Astrocyte (in vitro differentiated cells and primary cell): ENCODE measurements around the gene UPB1.

ENCODE experiments used
- EZH2 ChIP-seq: IDR thresholded peaks from 2 replicates; pipeline ENCODE4 v1.6.1; 2012; ENCODE audit warnings: mild to moderate bottlenecking, low read length, inconsistent platforms; ENCODE audit not compliant: insufficient read depth
- TF ChIP-seq, protein P1 (sequence below): IDR thresholded peaks from 2 replicates; pipeline ENCODE4 v1.5.1; 2011; ENCODE audit warnings: low read depth, mild to moderate bottlenecking, inconsistent platforms, low read length, moderate library complexity; ENCODE audit not compliant: insufficient read depth

DNA sequence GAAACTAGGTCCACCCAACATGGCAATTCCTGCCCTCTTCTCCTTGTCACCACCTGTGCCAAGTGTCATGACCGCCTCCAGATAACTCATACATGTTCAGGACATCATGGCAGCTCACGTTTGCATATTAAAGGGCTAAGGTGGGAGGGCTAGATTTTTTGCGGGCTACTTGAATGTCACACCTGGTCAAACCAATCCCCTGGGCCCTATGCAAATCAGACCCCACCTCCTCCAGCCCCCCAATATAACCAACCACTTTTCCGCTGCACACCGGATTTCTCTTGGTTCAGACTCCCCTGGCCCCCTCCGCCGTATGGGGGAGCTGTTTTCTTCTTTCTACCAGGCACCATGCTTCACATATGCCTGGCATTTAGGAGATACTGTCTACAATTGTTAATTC is 12.6 kb downstream of the UPB1 start:
- TF ChIP-seq EZH2: no peak
- TF ChIP-seq, protein P1, sequence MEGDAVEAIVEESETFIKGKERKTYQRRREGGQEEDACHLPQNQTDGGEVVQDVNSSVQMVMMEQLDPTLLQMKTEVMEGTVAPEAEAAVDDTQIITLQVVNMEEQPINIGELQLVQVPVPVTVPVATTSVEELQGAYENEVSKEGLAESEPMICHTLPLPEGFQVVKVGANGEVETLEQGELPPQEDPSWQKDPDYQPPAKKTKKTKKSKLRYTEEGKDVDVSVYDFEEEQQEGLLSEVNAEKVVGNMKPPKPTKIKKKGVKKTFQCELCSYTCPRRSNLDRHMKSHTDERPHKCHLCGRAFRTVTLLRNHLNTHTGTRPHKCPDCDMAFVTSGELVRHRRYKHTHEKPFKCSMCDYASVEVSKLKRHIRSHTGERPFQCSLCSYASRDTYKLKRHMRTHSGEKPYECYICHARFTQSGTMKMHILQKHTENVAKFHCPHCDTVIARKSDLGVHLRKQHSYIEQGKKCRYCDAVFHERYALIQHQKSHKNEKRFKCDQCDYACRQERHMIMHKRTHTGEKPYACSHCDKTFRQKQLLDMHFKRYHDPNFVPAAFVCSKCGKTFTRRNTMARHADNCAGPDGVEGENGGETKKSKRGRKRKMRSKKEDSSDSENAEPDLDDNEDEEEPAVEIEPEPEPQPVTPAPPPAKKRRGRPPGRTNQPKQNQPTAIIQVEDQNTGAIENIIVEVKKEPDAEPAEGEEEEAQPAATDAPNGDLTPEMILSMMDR: no peak
